NCI-H526 treated with DMSO at 0.1 percent for 48 hours (cell line): ENCODE results near the gene BCAN.

Source experiments
- DNase-seq: peaks from one replicate; lab custom pipeline; 2025; lab: John Stamatoyannopoulos, UW

BCAN gene

DNA sequence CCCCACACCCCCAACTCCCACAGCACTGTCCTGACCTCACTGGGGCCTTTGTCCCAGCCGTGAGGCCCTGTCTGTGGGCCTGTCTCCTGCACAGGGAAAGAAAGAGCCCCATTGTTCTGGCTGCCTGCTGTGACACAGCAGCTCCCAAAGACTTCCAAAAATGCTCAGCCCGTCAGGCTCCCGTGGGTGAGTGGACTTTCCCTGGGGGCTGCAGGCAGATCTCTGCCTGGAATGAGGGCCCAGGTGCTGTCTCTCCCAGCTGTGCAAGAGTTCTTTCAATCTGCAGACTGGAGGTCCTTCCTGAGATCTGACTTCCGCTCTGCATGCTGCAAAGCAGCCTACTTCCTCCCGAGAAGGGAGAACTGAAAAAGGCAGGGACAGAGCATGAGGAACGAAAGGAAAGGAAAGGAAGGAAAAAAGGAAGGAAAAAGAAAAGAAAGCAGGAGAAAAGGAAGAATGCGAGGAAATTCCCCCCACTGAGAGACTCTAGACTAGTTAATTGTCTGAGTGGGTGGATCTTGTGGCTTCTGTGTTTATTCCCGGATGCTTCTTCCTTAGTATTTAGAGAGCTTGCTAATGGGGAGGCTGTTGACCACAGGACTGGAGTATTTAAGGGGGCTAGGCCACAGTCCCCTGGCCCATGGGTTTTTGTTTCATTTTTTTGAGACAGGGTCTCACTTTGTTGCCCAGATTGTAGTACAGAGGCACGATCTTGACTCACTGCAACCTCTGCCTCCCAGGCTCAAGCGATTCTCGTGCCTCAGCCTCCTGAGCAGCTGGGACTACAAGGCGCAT is 20.3 kb downstream of the BCAN start:
- DNase-seq = no peak

GRCh38 chr1:156662800-156663055 is 20.8 kb downstream of the BCAN start:
- DNase-seq = no peak

GRCh38 chr1:156663178-156663577 is 21.3 kb downstream of the BCAN start:
- no peak for DNase-seq

- DNase-seq = no peak
Observed at GRCh38 chr1:156664046-156664766, 22.3 kb downstream of the BCAN start.

DNA sequence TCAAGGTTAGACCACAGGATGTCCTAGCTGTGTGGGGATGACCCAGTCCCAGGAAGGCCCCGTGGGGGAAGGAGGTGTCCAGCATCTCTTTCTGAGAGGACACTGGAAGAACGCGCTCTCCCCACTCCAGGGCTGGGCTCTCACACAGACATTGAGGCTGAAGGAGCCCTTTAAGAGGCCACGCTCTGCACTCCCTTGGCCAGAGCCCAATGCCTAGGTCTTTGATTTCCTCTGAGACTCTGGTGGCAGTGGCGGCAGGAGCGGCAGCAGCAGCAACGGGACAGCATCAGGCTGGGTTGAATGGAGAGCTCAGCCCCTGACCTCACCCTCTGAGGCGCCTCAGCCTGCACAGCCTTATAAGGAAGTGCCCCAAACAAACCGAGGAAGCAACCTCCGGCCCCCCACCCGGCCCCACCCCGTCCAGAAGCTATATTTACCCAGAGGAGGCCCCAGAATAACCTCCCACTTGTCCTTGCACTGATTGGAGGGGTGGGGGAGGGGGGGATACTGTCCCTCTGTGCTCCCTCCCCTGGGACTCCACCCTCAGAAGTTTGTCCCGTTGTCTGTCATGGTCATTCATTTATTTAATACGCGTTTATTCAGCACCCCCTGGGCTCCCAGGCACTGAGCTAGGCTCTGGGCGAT is 23.0 kb downstream of the BCAN start:
- no peak for DNase-seq

DNA sequence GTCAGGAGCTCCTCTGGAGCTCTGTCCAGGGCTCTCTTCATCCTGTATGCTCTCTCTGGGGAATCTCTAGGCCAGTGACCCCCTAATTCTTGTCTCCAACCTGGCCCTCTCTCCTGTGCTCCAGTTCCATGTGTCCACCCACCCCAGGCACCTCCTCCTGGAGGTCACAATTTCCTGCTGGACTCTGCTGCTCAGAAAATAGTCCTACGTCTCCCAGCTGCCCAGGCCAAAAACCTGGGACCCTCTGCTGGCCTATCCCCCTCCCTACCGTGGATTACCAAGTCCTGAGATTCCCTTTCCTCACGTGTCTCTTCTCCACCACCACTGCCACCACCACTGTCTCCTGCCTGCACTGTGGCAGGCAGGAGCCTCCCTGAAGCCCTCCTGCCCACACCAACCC is 23.6 kb downstream of the BCAN start:
- no peak for DNase-seq

- no peak for DNase-seq
Observed at GRCh38 chr1:156666862-156667609, 25.1 kb downstream of the BCAN start.

- no peak for DNase-seq
Observed at GRCh38 chr1:156667610-156667967, 25.7 kb downstream of the BCAN start.

- DNase-seq = no peak
Observed at GRCh38 chr1:156667968-156668709, 26.2 kb downstream of the BCAN start.

- no peak for DNase-seq
Observed at GRCh38 chr1:156668801-156669637, 27.1 kb downstream of the BCAN start.

GRCh38 chr1:156669794-156670193 is 27.9 kb downstream of the BCAN start:
- no peak for DNase-seq

DNA sequence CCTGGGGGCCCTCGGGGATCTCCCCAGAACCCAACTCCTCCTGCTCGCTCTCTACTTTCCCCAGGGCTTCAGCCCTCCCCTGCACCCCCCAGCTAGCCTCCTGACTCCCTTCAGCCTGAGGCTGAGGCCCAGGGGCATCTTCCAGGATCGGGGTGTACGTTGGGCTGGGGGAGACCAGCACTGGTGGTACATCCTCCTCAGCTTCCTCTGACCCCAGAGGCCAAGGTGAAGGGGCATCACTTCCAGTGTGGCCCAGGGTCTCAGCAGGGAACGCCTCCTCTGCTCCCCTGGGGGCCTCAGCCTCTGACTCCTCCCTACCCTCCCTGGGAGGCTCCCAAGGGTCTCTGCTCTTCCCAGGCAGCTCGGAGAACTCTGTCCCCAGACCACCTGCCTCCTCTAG is 28.4 kb downstream of the BCAN start:
- DNase-seq = no peak

- no peak for DNase-seq
Observed at GRCh38 chr1:156670791-156671190, 28.9 kb downstream of the BCAN start.

DNA sequence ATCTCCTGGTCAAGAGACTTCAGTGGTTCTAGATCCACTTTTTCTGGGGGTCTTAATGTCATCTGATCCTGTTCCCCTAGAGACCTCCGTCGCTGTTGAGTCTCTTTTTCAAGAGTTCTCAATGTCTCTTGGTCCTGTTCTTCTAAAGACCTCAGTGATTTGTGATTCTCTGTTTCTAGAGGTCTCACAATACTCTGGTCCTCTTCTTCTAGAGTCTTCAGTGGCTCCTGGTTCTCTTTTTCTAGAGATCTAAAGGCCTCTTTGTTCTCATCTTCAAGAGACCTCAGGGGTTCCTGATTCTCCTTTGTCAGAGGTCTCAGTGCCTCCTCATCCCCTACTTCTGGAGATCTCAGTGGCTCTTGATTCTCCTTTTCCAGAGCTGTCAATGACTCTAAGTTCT is 29.9 kb downstream of the BCAN start:
- no peak for DNase-seq

DNA sequence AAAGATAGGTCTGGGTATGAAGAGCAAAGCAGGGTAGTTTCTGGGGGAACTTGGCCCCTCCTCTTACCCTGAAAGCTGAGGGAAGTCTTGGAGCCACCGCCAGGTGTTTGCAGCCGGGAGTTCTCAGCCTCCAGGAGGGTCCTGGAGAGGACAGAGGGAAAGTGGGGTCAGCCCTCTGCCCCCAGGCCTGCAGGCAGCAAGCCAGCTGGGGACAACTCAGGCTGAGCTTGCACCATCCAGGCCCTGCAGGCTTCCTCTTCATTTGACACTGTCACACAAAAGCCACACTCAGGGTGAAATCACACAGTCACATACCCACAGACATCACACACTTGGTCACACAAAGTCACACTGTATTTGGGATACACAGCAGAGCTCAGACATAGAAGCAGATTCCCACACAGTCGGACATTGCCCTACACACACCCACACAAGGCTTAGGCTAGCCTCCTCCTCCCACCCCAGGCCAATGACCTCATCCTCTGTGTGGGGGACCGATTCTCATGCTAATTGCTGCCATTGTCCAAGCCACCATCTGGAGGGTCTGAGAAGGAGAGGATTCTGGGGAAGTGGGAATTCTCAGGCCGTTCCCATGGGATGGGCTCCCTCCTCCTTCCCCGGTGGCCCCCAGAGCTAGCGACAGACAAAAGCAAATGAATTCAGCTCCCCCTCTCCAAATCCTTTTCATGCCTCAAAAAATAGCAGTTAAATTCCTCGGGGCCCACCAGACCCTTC is 31.6 kb downstream of the BCAN start:
- no peak for DNase-seq

DNA sequence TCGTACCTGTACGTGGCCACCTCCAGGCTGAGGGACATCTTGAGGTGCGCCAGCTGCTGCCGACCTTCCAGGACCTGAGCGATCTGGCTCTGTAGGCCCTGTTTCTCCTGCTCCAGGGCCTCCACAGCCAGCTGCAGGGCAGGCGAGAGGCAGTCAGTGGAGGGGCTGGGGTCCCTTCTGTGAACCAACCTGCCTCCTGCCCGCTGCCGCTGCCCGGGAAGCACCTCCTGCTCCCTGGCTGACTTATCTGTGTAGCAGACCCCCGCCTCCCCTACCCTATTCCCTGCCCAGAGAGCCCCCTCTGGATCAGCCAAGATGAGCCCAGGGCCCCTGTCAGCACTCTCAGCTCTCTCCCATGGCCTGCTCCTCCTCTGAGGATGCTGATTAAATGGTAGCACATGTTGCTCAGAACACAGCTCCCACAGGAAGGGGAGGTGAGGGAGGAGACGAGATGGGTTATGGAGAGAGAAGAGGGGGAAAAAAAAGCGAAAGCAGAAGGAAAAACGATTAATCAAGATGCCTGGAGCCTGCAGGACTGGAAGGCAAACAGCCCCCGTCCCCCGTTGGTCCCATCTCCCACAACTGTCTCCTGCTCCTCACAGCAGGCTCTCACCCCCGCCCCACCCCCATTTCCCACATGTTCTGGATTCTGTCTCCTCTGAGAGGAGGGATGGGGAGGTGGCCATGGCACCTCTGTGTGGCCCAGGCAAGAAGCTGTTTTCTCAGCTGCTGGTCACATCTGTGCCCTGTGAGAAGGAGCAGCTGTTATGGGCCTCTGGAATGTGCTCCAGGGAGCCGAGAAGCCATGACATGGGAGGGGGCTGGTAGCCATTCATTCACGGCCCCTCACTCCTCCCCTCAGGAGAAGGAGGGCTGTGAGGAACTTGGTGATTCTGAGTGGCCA is 33.5 kb downstream of the BCAN start:
- DNase-seq = no peak

GRCh38 chr1:156676114-156676819 is 34.4 kb downstream of the BCAN start:
- DNase-seq = no peak

- peak; percentile 61 for DNase-seq
Observed at GRCh38 chr1:156676820-156677615, 35.1 kb downstream of the BCAN start, which contains the start of gene NES. NES (minus strand) TSS chr1:156677407; CDS start chr1:156677264, 143 bp downstream.
